Neural progenitor cell (in vitro differentiated cells): ENCODE data around the gene ITGBL1.

Experiments
- EZH2 ChIP-seq: fragments of 200-600 bp; sonication (generic); IDR thresholded peaks from 2 replicates; pipeline ENCODE4 v1.6.1; 2017; ENCODE audit warnings: antibody characterized with exemption, mild to moderate bottlenecking, moderate library complexity
- EZH2phosphoT487 ChIP-seq: fragments of 200-600 bp; sonication (generic); IDR thresholded peaks from 2 replicates; pipeline ENCODE4 v1.6.1; 2017; ENCODE audit warnings: antibody characterized with exemption
- TF ChIP-seq, protein P1 (sequence below): fragments of 200-600 bp; sonication (generic); IDR thresholded peaks from 2 replicates; pipeline ENCODE4 v1.5.1; 2017; ENCODE audit warnings: antibody characterized with exemption, mild to moderate bottlenecking

DNA sequence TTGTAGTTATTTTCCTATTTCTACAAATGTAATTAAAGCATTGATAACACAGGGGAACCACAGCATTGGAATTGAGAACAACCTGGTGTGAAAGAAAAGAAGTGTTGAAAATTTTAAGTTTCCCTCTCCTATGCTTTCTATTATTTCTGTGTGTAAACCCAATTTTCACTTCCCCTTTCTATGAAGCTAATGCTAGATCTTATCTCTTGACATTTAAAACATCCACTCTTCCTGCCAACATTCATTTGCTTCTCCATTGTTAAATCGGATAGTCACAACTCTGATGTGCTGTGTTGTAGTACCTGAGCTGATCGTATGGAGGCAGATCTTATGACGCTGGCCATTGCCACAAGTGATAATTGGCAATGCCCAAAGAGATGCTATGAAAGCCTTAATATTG, 203.0 kb downstream of the ITGBL1 start:
- TF ChIP-seq, protein P1, sequence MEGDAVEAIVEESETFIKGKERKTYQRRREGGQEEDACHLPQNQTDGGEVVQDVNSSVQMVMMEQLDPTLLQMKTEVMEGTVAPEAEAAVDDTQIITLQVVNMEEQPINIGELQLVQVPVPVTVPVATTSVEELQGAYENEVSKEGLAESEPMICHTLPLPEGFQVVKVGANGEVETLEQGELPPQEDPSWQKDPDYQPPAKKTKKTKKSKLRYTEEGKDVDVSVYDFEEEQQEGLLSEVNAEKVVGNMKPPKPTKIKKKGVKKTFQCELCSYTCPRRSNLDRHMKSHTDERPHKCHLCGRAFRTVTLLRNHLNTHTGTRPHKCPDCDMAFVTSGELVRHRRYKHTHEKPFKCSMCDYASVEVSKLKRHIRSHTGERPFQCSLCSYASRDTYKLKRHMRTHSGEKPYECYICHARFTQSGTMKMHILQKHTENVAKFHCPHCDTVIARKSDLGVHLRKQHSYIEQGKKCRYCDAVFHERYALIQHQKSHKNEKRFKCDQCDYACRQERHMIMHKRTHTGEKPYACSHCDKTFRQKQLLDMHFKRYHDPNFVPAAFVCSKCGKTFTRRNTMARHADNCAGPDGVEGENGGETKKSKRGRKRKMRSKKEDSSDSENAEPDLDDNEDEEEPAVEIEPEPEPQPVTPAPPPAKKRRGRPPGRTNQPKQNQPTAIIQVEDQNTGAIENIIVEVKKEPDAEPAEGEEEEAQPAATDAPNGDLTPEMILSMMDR: no peak
- TF ChIP-seq EZH2: no peak
- TF ChIP-seq EZH2phosphoT487: no peak
